Hematopoietic multipotent progenitor cell treated with erythropoietin and hydrocortisone succinate and interleukin-3 and kit ligand, for 15 days (in vitro differentiated cells): ENCODE results near the gene MCAM.

Experiments used
- DNase-seq: peaks from one replicate; pipeline ENCODE4 v3.0.0-alpha.2; 2015; ENCODE audit warnings: low spot score

The MCAM gene

DNA sequence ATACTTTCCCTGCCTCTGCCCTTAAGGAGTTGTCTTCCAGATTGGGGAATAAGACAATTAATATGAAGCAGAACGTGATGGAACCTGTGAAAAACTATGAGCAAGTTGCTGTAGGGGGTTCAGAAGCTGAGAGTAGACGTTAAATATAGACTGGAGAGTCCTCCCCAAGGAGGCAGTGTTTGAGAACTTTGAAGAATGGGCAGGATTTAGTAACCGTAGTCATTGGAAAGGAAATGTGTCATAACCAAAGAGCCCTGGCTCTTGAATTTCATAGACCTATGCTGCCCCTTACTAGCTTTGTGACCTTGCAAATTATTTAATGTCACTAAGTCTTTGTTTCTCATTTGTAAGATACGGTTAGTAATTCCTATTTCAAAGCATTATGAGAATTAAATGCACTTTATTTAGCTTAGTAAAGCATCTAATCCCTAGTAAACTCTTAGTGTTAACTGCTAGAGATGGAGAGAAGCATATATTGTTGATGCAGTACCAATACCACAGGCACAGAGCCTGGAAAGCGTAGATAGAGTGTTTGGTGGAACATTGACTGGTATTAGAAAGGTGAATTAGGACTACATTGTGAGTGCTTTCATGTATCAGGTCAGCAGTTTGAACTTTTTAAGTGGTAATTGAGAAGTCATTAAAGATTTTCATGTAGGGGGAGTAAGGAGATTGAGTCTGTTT, 54.1 kb downstream of the MCAM start:
- DNase-seq = no peak

DNA sequence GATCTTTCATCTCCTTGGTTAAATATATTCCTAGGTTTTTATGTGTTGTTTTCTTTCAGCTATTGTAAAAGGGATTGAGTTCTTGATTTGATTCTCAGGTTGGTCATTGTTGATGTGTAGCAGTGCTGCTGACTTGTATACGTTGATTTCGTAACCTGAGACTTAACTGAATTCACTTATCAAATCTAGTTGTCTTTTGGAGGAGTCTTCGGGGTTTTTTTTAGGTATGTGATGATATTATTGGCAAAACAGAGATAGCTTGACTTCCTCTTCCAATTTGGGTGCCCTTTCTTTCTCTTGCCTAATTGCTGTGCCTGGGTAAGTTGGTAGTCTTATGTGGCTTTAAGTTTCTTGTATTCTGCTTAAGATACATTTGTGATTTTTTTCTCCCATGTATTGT, 57.9 kb downstream of the MCAM start:
- no peak for DNase-seq
